Activated naive CD4-positive, alpha-beta T cell treated with Interleukin-2 at 50 U/mL for 16 hours (primary cell): ENCODE data around the gene INS.
A peak's percentile ranks its signal among the peaks of the same experiment; 100 is the strongest.
"Not testable (repeated sequence)": the region's sequence is repeated elsewhere in the genome, so short reads cannot be mapped to it uniquely, and the experiment has no call there.

Source experiments
- DNase-seq: peaks from one replicate; pipeline ENCODE4 v3.0.0-alpha.2; 2020

The INS gene

GRCh38 chr11:2180789-2181370, 19.9 kb upstream of the INS start:
- DNase-seq: no peak

- no peak for DNase-seq
Measured at GRCh38 chr11:2180347-2180746, 19.3 kb upstream of the INS start.

GRCh38 chr11:2179516-2179915, 18.5 kb upstream of the INS start:
- DNase-seq: no peak

GRCh38 chr11:2178906-2179494, 18.0 kb upstream of the INS start:
- DNase-seq: no peak

- DNase-seq: not testable (repeated sequence)
Measured at GRCh38 chr11:2178055-2178773, 17.2 kb upstream of the INS start.

GRCh38 chr11:2177076-2177475, 16.1 kb upstream of the INS start:
- DNase-seq: no peak

- DNase-seq: no peak
Measured at GRCh38 chr11:2176389-2176900, 15.4 kb upstream of the INS start.

GRCh38 chr11:2175659-2176058, 14.7 kb upstream of the INS start:
- DNase-seq: no peak

- DNase-seq: no peak
Measured at GRCh38 chr11:2174361-2174760, 13.4 kb upstream of the INS start.

- no peak for DNase-seq
Measured at GRCh38 chr11:2173761-2174160, 12.8 kb upstream of the INS start.

GRCh38 chr11:2173150-2173693, 12.2 kb upstream of the INS start:
- no peak for DNase-seq

GRCh38 chr11:2172676-2173075, 11.7 kb upstream of the INS start:
- no peak for DNase-seq

- no peak for DNase-seq
Measured at GRCh38 chr11:2171591-2172003, 10.6 kb upstream of the INS start, which contains the start of gene TH. Gene TH (minus strand): TSS chr11:2171815. CDS start chr11:2171786, 29 bp downstream.

- DNase-seq: no peak
Measured at GRCh38 chr11:2169626-2170570, 8.9 kb upstream of the INS start.

GRCh38 chr11:2169005-2169378, 8.0 kb upstream of the INS start:
- no peak for DNase-seq

GRCh38 chr11:2168286-2169004, 7.4 kb upstream of the INS start:
- no peak for DNase-seq

GRCh38 chr11:2167141-2168045, 6.4 kb upstream of the INS start:
- no peak for DNase-seq

- peak; percentile 36 for DNase-seq
Measured at GRCh38 chr11:2166091-2166851, 5.3 kb upstream of the INS start.

GRCh38 chr11:2165571-2165970, 4.6 kb upstream of the INS start:
- DNase-seq: no peak
